ENCODE results near the gene GBP4. TPM values are rescaled to one million over a fixed set of nuclear protein-coding genes. Genes with fewer than 3 reads are reported as not detected.
A peak's percentile ranks its signal among the peaks of the same experiment; 100 is the strongest.

The GBP4 gene
- total and polyA plus RNA-seq, 9 donors: 5.7 to 40.8 (median 9.8) TPM

- no peaks in the 10 kb centered on the region for H3K27me3 ChIP-seq
- no peaks in the 10 kb centered on the region for H3K9me3 ChIP-seq
- no peak overlapping the region for H3K27ac ChIP-seq
- no peaks in the 10 kb centered on the region for H3K36me3 ChIP-seq
- 71 to 87% (median 85%) methylated on average over 1 of the region's 1 CpG for WGBS, 3 donors
- TF ChIP-seq, protein P1, sequence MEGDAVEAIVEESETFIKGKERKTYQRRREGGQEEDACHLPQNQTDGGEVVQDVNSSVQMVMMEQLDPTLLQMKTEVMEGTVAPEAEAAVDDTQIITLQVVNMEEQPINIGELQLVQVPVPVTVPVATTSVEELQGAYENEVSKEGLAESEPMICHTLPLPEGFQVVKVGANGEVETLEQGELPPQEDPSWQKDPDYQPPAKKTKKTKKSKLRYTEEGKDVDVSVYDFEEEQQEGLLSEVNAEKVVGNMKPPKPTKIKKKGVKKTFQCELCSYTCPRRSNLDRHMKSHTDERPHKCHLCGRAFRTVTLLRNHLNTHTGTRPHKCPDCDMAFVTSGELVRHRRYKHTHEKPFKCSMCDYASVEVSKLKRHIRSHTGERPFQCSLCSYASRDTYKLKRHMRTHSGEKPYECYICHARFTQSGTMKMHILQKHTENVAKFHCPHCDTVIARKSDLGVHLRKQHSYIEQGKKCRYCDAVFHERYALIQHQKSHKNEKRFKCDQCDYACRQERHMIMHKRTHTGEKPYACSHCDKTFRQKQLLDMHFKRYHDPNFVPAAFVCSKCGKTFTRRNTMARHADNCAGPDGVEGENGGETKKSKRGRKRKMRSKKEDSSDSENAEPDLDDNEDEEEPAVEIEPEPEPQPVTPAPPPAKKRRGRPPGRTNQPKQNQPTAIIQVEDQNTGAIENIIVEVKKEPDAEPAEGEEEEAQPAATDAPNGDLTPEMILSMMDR (IDR thresholded peaks at IDR 0.05): no peak
- no peak for TF ChIP-seq EP300 (IDR thresholded peaks at IDR 0.05)
- TF ChIP-seq POLR2A (IDR thresholded peaks at IDR 0.05): no peak
- H3K4me3 ChIP-seq: no peak overlapping the region
- DNase-seq: no peak
- intact Hi-C loops (cut with DNase I): no loop called here
- H3K4me1 ChIP-seq (ENCODE audit: insufficient read depth): no peaks in the 10 kb centered on the region
Observed at GRCh38 chr1:89166705-89167104, 32.0 kb downstream of the GBP4 start.

- H3K36me3 ChIP-seq: no peaks in the 10 kb centered on the region
- no peaks in the 10 kb centered on the region for H3K9me3 ChIP-seq
- WGBS, 3 donors: 94 to 96% (median 96%) methylated on average over 5 of the region's 5 CpGs
- H3K4me1 ChIP-seq (ENCODE audit: insufficient read depth): no peaks in the 10 kb centered on the region
- DNase-seq: no peak
- no peak overlapping the region for H3K4me3 ChIP-seq
- intact Hi-C loops (cut with DNase I): no loop called here
- H3K27me3 ChIP-seq: no peaks in the 10 kb centered on the region
- no peak for TF ChIP-seq POLR2A (IDR thresholded peaks at IDR 0.05)
- TF ChIP-seq EP300 (IDR thresholded peaks at IDR 0.05): no peak
- TF ChIP-seq, protein P1 (IDR thresholded peaks at IDR 0.05): no peak
- H3K27ac ChIP-seq: no peak overlapping the region
Observed at GRCh38 chr1:89165811-89166210, 32.9 kb downstream of the GBP4 start.

- no peak for DNase-seq
- Histone ChIP-seq H3K27me3 (no peaks in the 10 kb centered on the region), H3K4me3 (no peak overlapping the region), H3K4me1 (ENCODE audit: insufficient read depth) (no peaks in the 10 kb centered on the region), H3K27ac (no peak overlapping the region), H3K9me3 (no peaks in the 10 kb centered on the region), H3K36me3 (no peaks in the 10 kb centered on the region)
- WGBS, 3 donors: 63 to 72% (median 71%) methylated on average over 1 of the region's 1 CpG
- intact Hi-C loops (cut with DNase I): no loop called here
- no peak for TF ChIP-seq POLR2A (IDR thresholded peaks at IDR 0.05)
- no peak for TF ChIP-seq EP300 (IDR thresholded peaks at IDR 0.05)
- TF ChIP-seq, protein P1 (IDR thresholded peaks at IDR 0.05): no peak
Observed at GRCh38 chr1:89151047-89151446, 47.7 kb downstream of the GBP4 start.

DNA sequence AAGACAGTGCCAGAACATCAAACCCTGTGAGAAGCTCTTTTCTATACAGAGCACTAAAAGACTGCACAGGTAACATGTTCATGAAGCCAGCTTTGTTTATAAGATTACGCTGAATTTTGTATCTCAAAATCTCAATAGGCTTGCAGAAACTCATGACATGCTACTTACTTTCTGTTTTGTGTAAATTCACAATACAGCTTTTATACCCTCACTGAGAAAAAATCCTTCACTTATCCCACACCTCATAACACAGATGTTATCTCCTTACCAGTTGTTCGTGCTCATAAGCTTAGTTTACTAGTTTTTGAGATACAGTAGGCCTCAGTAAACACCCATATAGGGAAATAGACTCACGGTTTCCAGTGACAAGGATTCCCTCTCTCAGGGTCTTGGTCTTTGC, 48.8 kb downstream of the GBP4 start:
- Histone ChIP-seq H3K9me3 (no peaks in the 10 kb centered on the region), H3K4me1 (ENCODE audit: insufficient read depth) (no peaks in the 10 kb centered on the region), H3K27me3 (no peaks in the 10 kb centered on the region), H3K4me3 (no peak overlapping the region), H3K36me3 (no peaks in the 10 kb centered on the region), H3K27ac (no peak overlapping the region)
- WGBS, 3 donors: 81 to 90% (median 88%) methylated on average over 3 of the region's 3 CpGs
- intact Hi-C loops (cut with DNase I): no loop called here
- no peak for DNase-seq
- TF ChIP-seq POLR2A (IDR thresholded peaks at IDR 0.05): no peak

DNA sequence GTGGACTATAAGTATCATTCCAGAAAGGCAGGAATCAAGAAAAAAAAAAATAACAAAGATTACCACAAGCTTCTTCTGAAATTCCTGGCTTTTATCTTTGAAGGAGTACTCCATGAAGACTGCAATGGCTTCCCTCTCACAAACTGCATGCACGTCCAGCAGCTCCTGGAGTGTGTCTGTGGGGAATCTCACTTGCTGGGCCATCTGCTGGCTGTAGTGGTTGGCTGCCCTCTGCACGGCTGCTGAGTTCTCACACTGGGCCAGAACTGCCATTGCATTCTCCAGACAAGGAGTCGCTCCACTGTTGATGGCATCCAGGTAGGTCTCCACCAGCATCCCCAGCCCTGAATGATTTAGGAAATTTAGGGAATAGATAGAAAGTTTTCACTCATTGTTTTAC, 49.5 kb downstream of the GBP4 start:
- no peak overlapping the region for H3K4me3 ChIP-seq

More for the DNA sequence above, 49.5 kb downstream of the GBP4 start:
- intact Hi-C loops (cut with DNase I): no loop called here
- Histone ChIP-seq H3K27me3 (no peaks in the 10 kb centered on the region), H3K36me3 (no peaks in the 10 kb centered on the region), H3K27ac (no peak overlapping the region), H3K9me3 (no peaks in the 10 kb centered on the region), H3K4me1 (ENCODE audit: insufficient read depth) (no peaks in the 10 kb centered on the region)
- TF ChIP-seq POLR2A (IDR thresholded peaks at IDR 0.05): no peak
- no peak for TF ChIP-seq EP300 (IDR thresholded peaks at IDR 0.05)
- TF ChIP-seq, protein P1 (IDR thresholded peaks at IDR 0.05): no peak
- DNase-seq: peak in 3 of 5 donors; percentile 33 to 52 (median 39)
- 40 to 55% (median 43%) methylated on average over 3 of the region's 3 CpGs for WGBS, 3 donors
